ENCODE results near the gene MRPL14. TPM values are rescaled to one million over a fixed set of nuclear protein-coding genes. Genes with fewer than 3 reads are reported as not detected.

Gene MRPL14
- total RNA-seq, 1 experiment from 2014 or later, result 69.6 TPM

- TF ChIP-seq ATF3 (IDR thresholded peaks at IDR 0.05), result no peak
Observed at GRCh38 chr6:44064089-44064947, 62.9 kb downstream of the MRPL14 start (continued).

GRCh38 chr6:44063561-44064059 lies 63.6 kb downstream of the MRPL14 start:
- no peaks in the 10 kb centered on the region for H3K27me3 ChIP-seq (ENCODE audit: insufficient read depth, low read length)

More at GRCh38 chr6:44063561-44064059, 63.6 kb downstream of the MRPL14 start:
- DNase-seq (ENCODE audit: low read depth, low spot score) (no peak), ATAC-seq (no peak)
- no peaks in the 10 kb centered on the region for H3K9me2 ChIP-seq (ENCODE audit: insufficient read depth)
- ChIA-PET RAD21 (ENCODE audit: low non-redundant PET in 1 of 2, low total read pairs in 2 of 2, uncharacterized antibody in 2 of 2, unreplicated experiment in 2 of 2) (interaction anchor here (0.7 to 1.2 kb wide), 2 partner anchors 15 to 53 kb away, joined by 3 read pairs; no protein-coding TSS in a partner anchor), POLR2A (interaction anchor here (0.6 to 2.1 kb wide), 4 partner anchors 15 to 434 kb away, joined by 3 to 9 read pairs (median 4); partner anchors contain the start of gene GTPBP2), CTCF (interaction anchor here (0.5 to 3.3 kb wide), 14 partner anchors 10 to 434 kb away, joined by 3 to 23 read pairs (median 6); partner anchors contain the start of genes GTPBP2 and VEGFA)
- H3K36me3 ChIP-seq (ENCODE audit: control insufficient read depth in 1 of 2, insufficient read depth in 2 of 2, low read length in 2 of 2), result no peaks in the 10 kb centered on the region
- no peaks in the 10 kb centered on the region for H3K79me2 ChIP-seq (ENCODE audit: insufficient read depth, low read length)
- no peaks in the 10 kb centered on the region for H4K20me1 ChIP-seq (ENCODE audit: insufficient read depth)
- H3K4me1 ChIP-seq (ENCODE audit: control insufficient read depth in 1 of 2, insufficient read depth in 2 of 2, low read length in 2 of 2), result peaks cover 7 to 43% of the 10 kb centered on the region in 2 experiments
- H3K27ac ChIP-seq (ENCODE audit: low read depth, low read length), result no peak overlapping the region
- no peak overlapping the region for H3K4me3 ChIP-seq (replicated peaks in 1 of 2; ENCODE audit: low read depth in 1 of 2, low read length in 2 of 2)
- no peak overlapping the region for H2AFZ ChIP-seq (ENCODE audit: low read depth, low read length, poor library complexity, severe bottlenecking)
- intact Hi-C loops (cut with micrococcal nuclease), result no loop called here
- peaks cover 0 to 8% of the 10 kb centered on the region in 2 experiments; a peak in 1 of 4 replicates for H3K9me3 ChIP-seq (ENCODE audit: control insufficient read depth in 1 of 2, insufficient read depth in 1 of 2, low read depth in 1 of 2, low read length in 2 of 2)
- no peak for TF ChIP-seq TCF7L2 (IDR thresholded peaks at IDR 0.05; ENCODE audit: borderline replicate concordance, extremely low read depth, insufficient read depth, insufficient read length)
- no peak for TF ChIP-seq FOSL1 (IDR thresholded peaks at IDR 0.05; ENCODE audit: low read depth)
- TF ChIP-seq, protein P1, sequence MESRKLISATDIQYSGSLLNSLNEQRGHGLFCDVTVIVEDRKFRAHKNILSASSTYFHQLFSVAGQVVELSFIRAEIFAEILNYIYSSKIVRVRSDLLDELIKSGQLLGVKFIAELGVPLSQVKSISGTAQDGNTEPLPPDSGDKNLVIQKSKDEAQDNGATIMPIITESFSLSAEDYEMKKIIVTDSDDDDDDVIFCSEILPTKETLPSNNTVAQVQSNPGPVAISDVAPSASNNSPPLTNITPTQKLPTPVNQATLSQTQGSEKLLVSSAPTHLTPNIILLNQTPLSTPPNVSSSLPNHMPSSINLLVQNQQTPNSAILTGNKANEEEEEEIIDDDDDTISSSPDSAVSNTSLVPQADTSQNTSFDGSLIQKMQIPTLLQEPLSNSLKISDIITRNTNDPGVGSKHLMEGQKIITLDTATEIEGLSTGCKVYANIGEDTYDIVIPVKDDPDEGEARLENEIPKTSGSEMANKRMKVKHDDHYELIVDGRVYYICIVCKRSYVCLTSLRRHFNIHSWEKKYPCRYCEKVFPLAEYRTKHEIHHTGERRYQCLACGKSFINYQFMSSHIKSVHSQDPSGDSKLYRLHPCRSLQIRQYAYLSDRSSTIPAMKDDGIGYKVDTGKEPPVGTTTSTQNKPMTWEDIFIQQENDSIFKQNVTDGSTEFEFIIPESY (IDR thresholded peaks at IDR 0.05; ENCODE audit: extremely low read depth, insufficient replicate concordance, low read length), result no peak
- no peak for TF ChIP-seq POLR2AphosphoS5 (IDR thresholded peaks at IDR 0.05; ENCODE audit: low read depth, low read length)
- TF ChIP-seq CBX3 (IDR thresholded peaks at IDR 0.05; ENCODE audit: low read depth), result no peak
- TF ChIP-seq ATF3 (IDR thresholded peaks at IDR 0.05), result no peak
- no peak for TF ChIP-seq SRF (IDR thresholded peaks at IDR 0.05; ENCODE audit: low read depth)
- TF ChIP-seq ZFX (IDR thresholded peaks at IDR 0.05), result no peak
- TF ChIP-seq CEBPB (IDR thresholded peaks at IDR 0.05; ENCODE audit: low read depth), result no peak
- no peak for TF ChIP-seq EZH2 (IDR thresholded peaks at IDR 0.05)
- TF ChIP-seq ELF1 (IDR thresholded peaks at IDR 0.05; ENCODE audit: borderline replicate concordance, low read depth), result no peak
- TF ChIP-seq, protein P2, sequence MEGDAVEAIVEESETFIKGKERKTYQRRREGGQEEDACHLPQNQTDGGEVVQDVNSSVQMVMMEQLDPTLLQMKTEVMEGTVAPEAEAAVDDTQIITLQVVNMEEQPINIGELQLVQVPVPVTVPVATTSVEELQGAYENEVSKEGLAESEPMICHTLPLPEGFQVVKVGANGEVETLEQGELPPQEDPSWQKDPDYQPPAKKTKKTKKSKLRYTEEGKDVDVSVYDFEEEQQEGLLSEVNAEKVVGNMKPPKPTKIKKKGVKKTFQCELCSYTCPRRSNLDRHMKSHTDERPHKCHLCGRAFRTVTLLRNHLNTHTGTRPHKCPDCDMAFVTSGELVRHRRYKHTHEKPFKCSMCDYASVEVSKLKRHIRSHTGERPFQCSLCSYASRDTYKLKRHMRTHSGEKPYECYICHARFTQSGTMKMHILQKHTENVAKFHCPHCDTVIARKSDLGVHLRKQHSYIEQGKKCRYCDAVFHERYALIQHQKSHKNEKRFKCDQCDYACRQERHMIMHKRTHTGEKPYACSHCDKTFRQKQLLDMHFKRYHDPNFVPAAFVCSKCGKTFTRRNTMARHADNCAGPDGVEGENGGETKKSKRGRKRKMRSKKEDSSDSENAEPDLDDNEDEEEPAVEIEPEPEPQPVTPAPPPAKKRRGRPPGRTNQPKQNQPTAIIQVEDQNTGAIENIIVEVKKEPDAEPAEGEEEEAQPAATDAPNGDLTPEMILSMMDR (IDR thresholded peaks at IDR 0.05 in 2 of 3, conservative IDR thresholded peaks at IDR 0.05 in 1 of 3; ENCODE audit: borderline replicate concordance in 1 of 3, insufficient read depth in 1 of 3, low read depth in 2 of 3, low read length in 2 of 3), result no peak
- TF ChIP-seq SP1 (IDR thresholded peaks at IDR 0.05; ENCODE audit: low read depth), result no peak
- TF ChIP-seq YY1 (IDR thresholded peaks at IDR 0.05; ENCODE audit: extremely low read depth, insufficient replicate concordance, low read depth, low read length), result no peak
- TF ChIP-seq EZH2phosphoT487 (IDR thresholded peaks at IDR 0.05; ENCODE audit: borderline replicate concordance), result no peak
- no TSS peak for BruUV-seq (replicated peaks)
- no peak overlapping the region for H3K4me2 ChIP-seq (ENCODE audit: low read length)
- H3K9ac ChIP-seq (ENCODE audit: low read length), result no peak overlapping the region

Data from HCT116 (cell line).